ENCODE results near the gene FBN1. TPM values are rescaled to one million over a fixed set of nuclear protein-coding genes. Genes with fewer than 3 reads are reported as not detected.

Gene FBN1
- total RNA-seq, 4 donors from 2014 or later: 153 to 266 (median 203) TPM

DNA sequence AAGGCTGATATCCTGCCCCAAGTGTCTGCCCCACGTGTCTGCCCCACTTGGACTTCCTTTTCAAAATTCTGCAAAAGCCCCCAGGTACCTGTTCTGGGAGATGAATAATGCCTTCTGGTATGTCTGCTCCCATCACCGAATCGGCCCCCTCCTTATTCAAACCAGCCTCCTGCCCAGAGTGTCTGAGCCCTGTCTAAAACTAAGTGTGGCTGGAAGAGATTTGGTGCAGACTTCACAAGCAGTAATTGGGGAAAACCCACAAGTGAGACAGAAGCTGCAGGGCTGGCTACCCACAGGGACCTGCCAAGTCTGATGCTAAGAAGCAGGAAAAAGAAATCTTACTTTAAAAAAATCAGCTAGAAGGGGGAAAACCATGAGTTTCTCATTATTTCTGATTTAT lies 229.2 kb downstream of the FBN1 start:
- TF ChIP-seq EP300 (IDR thresholded peaks at IDR 0.05) (no peak), POLR2A (IDR thresholded peaks at IDR 0.05) (no peak)
- TF ChIP-seq, protein P1, sequence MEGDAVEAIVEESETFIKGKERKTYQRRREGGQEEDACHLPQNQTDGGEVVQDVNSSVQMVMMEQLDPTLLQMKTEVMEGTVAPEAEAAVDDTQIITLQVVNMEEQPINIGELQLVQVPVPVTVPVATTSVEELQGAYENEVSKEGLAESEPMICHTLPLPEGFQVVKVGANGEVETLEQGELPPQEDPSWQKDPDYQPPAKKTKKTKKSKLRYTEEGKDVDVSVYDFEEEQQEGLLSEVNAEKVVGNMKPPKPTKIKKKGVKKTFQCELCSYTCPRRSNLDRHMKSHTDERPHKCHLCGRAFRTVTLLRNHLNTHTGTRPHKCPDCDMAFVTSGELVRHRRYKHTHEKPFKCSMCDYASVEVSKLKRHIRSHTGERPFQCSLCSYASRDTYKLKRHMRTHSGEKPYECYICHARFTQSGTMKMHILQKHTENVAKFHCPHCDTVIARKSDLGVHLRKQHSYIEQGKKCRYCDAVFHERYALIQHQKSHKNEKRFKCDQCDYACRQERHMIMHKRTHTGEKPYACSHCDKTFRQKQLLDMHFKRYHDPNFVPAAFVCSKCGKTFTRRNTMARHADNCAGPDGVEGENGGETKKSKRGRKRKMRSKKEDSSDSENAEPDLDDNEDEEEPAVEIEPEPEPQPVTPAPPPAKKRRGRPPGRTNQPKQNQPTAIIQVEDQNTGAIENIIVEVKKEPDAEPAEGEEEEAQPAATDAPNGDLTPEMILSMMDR (IDR thresholded peaks at IDR 0.05): no peak
- H3K36me3 ChIP-seq: peaks cover 2 to 99% of the 10 kb centered on the region in 2 donors
- peak overlapping the region in 1 of 4 donors; percentile 28 for H3K27ac ChIP-seq
- no peak for ATAC-seq
- no peaks in the 10 kb centered on the region for H3K27me3 ChIP-seq
- H3K4me1 ChIP-seq: peaks cover 0 to 31% (median 0%) of the 10 kb centered on the region in 3 donors
- no peaks in the 10 kb centered on the region for H3K9me3 ChIP-seq
- no peak overlapping the region for H3K4me3 ChIP-seq
- WGBS, 2 donors (ENCODE audit: low coverage in 1 of 2): 32 to 63% methylated on average over 2 to 3 of the region's 3 CpGs

DNA sequence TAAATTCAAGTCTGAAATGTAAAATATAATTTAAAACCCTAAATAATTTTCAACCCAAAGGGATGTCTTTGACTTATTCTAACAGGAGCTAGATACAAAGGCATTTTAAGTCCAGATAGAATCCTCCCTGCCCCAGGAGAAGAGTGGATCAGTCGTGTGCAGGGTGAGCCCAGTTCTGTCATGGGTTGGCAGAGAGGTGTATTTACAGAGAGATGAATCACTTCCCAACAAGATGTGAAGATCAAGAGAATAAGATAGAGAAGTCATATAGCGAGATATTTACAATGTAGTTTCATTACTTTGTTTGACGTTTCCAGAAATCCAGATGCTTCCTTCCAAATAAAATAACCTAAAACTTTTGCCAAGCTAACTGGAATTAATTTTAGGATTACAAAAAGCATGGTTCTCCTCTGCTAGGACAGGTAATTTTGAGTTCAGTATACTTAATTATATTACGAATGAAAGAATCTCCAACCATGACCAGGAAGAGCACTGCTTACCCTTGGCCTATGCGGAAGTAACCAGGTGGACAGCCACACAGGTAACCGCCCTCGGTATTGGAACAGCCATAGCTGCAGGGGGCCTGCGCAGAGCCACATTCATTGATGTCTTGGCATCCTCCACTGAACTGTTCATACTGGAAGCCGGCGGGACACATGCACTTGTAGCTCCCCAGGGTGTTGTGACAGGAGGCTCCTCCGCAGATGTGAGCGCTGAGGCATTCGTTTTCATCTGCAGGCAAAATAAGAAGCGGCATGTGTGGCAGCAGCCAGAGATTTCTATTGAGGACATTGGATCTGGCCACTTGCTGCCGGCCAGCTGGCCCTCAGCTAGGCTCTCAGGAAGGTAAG lies 230.2 kb downstream of the FBN1 start:
- H3K9me3 ChIP-seq: no peaks in the 10 kb centered on the region
- no peak for TF ChIP-seq POLR2A (IDR thresholded peaks at IDR 0.05)
- TF ChIP-seq, protein P1 (IDR thresholded peaks at IDR 0.05): no peak
- TF ChIP-seq POLR2AphosphoS5 (IDR thresholded peaks at IDR 0.05): no peak
- no peak for TF ChIP-seq EP300 (IDR thresholded peaks at IDR 0.05)

DNA sequence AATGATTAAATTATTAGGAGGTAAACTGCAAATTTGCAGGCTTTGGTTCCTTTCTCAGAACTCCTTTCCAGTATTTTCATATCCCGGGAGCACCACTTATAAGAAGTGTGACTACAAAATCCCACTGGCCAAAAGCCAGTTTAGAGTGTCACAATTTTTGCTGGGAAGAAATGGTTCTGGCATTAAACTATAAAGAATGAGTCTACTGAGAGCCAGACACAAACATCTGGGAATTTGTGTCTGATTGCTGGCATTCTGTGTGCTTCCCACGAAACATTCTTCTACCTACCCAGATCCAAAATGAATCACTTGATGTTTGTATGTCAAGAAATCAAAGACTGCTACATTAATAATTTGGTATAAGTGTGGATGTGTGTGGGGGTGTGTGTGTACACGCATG lies 231.5 kb downstream of the FBN1 start:
- Histone ChIP-seq H3K36me3 (peaks cover 0 to 97% of the 10 kb centered on the region in 2 donors), H3K4me1 (peaks cover 0 to 40% (median 0%) of the 10 kb centered on the region in 3 donors), H3K27me3 (no peaks in the 10 kb centered on the region), H3K9me3 (no peaks in the 10 kb centered on the region), H3K27ac (peak overlapping the region in 3 of 4 donors; percentile 18 to 64 (median 61)), H3K4me3 (no peak overlapping the region)
- 29 to 46% methylated on average over 2 to 3 of the region's 3 CpGs for WGBS, 2 donors (ENCODE audit: low coverage in 1 of 2)
- TF ChIP-seq, protein P1 (IDR thresholded peaks at IDR 0.05): no peak
- TF ChIP-seq POLR2AphosphoS5 (IDR thresholded peaks at IDR 0.05): peak; percentile 65
- ATAC-seq: peak; percentile 68

More for the DNA sequence above, 230.2 kb downstream of the FBN1 start:
- H3K4me1 ChIP-seq: peaks cover 0 to 31% (median 0%) of the 10 kb centered on the region in 3 donors
- H3K4me3 ChIP-seq: no peak overlapping the region
- WGBS, 2 donors (ENCODE audit: low coverage in 1 of 2): 74 to 87% methylated on average over 7 to 10 of the region's 15 CpGs
- no peaks in the 10 kb centered on the region for H3K27me3 ChIP-seq
- peak overlapping the region in 3 of 4 donors; percentile 4 to 22 (median 15) for H3K27ac ChIP-seq
- no peak for ATAC-seq
- peaks cover 0 to 99% of the 10 kb centered on the region in 2 donors for H3K36me3 ChIP-seq

DNA sequence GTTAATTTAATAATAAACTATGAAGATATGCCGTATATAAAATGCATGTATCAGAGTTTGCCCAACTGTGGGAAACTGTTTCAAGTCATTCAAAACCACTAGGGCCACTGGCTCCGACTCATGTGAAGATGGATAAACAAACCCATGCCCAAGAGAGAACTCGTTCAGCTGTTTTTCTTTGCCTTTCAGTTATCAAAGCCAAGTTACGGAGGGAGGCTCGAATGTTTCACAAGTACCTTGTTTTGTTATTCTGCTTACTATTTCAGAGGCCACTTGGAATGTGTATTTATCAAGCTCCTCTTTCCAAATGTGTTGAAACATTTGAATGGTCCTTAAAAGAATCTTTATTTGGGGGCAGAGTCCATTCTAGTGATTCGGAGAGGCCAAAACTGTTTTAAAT lies 232.2 kb downstream of the FBN1 start:
- Histone ChIP-seq H3K4me1 (peaks cover 0 to 47% (median 1%) of the 10 kb centered on the region in 3 donors), H3K4me3 (no peak overlapping the region), H3K27ac (peak overlapping the region in 3 of 4 donors; percentile 61 to 71 (median 64)), H3K27me3 (no peaks in the 10 kb centered on the region), H3K9me3 (no peaks in the 10 kb centered on the region), H3K36me3 (peaks cover 0 to 90% of the 10 kb centered on the region in 2 donors)
- peak; percentile 82 for ATAC-seq
- TF ChIP-seq POLR2A (IDR thresholded peaks at IDR 0.05) (no peak), EP300 (IDR thresholded peaks at IDR 0.05) (no peak), POLR2AphosphoS5 (IDR thresholded peaks at IDR 0.05) (peak; percentile 52)
- TF ChIP-seq, protein P1 (IDR thresholded peaks at IDR 0.05): no peak
- 43 to 68% methylated on average over 6 of the region's 6 CpGs for WGBS, 2 donors (ENCODE audit: low coverage in 1 of 2)
